GM11168 (cell line): ENCODE data around the gene CYTL1.
"Not testable (repeated sequence)": the region's sequence is repeated elsewhere in the genome, so short reads cannot be mapped to it uniquely, and the experiment has no call there.

ENCODE experiments used
- in situ Hi-C: fragments of 300-500 bp; cut with MboI; formaldehyde crosslinking; loops from one replicate; pipeline ENCODE4 v1.12.0; 2022; ENCODE audit warnings: low sequenced_read_pairs; ENCODE audit not compliant: unreplicated experiment

CYTL1 gene

DNA sequence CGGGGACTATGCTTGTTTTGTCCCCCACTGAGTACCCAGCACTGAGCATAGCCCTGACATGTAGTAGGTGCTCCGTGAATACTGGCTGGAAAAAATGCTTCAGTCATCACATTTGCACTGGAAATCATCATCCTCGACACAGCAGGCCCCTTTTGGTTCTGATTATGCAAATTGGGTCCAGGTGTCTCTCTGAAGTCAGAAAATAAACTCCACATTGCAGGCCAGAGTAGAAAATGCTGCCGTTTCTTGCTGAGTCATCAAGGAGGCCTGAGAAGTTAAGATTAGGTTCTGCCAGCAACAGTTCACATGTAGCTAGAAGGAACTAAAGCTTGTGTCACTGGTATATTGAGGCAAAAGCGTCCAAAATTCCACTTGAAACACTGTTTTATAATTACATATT lies 17.0 kb upstream of the CYTL1 start:
- in situ Hi-C loops = no loop called here

DNA sequence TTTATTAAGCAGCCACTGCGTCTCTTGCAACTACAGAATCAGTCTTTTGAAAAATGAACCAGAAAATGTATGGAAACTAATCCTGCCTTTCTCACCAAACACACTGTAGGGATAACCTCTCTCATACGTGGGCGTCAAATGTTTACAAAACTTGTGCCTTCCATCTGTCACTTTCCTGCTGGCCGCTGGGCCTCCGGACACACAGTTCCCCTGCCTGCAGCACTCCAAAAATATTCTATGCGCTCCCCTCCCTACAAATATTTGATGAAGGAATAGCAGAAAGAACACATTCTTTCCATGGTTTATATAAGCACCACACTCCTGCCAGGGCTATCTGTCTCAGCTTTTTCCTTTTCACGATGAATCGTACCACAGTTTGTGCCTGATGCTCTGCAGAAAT lies 14.9 kb upstream of the CYTL1 start:
- in situ Hi-C loops = no loop called here

DNA sequence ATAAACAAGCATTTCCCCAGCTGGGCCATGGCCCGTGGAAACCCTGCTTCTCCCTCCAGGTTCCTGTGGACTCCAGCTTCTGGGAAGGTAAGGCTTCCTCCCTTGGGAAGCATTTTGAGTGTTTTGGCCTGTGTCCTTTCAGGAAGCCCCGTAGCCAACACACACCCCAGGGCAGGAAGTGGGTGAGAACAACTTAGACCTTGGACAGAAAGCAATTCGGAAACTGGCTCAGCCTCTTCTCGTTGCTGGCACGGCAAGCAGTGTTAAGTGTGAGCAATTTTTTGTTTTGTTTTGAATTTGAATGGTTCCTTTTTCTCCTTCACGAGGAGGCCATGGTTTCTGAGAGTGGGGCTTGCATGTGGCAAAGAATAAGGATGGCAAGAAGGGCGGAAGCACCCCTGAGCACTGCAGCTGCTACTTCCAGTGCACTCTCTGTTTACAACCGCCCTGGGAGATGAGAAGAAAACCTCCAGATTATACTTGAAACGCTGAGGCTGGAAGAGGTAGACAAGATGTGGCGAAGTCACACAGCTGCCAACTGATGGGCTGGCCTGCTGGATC lies 14.1 kb upstream of the CYTL1 start:
- in situ Hi-C loops = no loop called here

DNA sequence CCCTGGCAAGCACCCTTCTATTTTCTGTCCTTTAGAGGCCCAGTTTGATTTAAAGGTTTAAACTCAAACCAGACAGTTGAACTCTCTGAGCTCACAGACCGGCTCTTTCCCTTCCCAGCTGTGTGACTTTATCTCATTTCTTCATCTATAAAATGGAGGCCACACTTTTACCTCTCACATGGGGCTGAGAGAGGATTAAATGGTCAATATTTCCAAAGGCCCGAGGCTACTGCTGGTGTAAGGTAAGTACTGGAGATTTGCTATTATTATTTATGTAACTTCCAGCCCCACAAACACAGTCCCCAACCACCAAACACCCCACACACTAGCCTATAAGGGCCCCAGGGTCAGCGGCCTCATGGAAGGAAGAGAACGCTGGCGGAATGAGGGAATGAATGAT lies 13.6 kb upstream of the CYTL1 start:
- in situ Hi-C loops = no loop called here

DNA sequence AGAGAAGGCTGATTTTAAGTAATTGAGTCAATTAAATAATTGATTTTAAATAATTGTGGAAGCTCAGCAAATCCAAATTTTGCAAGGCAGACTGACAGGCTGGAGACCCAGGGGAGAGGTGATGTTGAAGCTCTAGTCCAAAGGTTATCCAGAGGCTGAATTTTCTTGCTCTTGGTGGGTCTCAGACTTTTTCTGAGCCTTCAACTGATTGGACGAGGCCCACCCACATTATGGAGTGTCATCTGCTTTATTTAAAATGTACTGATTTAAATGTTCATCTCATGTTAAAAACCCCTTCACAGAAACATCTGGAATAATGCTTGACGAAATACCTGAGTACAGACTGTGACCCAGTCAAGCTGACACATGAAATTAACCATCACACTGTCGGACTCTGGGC lies 11.7 kb upstream of the CYTL1 start:
- in situ Hi-C loops = no loop called here

DNA sequence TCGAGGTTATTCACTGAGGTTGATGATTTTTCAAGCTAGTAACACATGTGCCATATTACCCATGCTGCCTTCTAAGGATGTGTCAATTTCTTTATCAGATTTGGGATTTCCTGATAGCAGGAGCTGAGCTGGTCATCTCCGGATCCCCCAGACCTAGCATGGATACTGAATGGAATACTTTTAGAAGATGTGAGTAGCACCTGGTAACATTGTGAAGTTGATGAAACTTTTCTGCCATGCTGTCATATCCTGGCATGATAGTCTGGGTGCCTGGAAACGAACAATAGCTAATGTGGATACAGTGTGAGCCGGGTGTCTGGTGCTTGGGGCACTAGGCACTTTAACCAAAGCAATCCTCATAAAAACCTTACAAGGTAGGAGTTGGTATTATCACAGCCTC lies 11.0 kb upstream of the CYTL1 start:
- in situ Hi-C loops = no loop called here

DNA sequence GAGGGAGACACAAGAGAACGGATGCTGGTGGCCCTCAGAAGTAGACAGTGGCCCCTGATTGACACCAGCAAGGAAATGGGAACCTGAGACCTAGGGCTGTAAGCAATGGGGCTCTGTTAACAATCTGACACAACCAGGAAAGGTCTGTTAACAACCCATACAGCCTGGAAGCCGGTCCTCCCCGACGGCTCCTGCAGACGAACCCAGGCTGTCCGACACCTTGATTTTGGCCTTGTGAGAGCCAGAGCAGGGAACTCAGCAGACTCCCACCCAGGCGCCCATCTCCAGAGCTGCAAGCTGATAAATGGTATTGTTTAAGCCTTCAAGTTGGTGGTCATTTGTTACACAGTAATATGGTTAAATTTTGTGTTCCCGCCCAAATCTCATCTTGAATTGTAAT lies 10.2 kb upstream of the CYTL1 start:
- in situ Hi-C loops = no loop called here

DNA sequence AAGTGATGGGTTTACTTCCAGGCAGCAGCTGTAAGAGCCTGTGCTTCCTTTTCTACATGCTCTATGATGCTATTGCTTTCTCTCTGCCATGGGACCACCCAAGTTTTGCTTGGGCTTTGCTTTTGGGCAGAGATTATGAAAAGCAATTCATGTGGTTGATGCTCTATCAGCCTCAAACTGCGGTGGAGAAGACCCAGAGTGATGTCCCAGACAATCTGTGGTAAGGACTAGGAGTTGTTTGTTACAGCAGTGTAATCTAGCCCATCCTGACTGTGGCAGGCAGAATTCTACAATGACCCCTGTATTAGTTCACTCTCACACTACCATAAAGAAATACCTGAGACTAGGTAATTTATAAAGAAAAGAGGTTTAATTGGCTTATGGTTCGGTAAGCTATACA lies 9.2 kb upstream of the CYTL1 start:
- in situ Hi-C loops = no loop called here

DNA sequence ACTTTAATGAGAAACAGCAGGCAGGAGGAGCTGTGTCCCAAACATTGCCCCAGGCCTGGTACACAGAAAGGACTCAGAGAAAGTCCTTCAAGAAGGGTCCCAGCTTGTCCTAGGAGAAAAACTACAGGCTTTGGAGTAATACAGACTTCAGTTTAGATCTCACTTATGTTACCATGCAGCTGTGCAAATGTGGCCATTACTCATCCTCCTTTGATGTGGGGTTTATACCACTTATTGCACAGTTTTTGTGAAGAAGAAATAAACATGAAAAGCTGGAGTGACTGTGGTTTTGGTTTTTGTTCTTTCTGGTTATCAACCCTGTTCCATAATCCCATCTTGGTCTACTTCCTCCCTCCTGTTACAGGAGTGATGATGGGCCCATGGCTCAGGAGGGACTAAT lies 8.1 kb upstream of the CYTL1 start:
- in situ Hi-C loops = no loop called here

DNA sequence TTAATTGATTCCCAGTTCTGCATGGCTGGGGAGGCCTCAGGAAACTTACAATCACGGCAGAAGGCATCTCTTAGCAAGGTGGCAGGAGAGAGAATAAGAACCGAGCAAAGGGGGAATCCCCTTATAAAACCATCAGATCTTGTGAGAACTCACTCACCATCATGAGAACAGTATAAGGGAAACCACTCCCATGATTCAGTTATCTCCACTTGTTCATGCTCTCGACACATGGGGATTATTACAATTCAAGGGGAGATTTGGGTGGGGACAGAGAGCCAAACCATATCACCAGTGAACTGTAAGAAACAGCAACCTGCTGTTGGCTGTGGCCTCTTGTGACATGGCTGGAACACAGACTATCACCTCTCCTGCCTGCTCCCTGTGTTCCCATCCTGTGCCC lies 7.1 kb upstream of the CYTL1 start:
- in situ Hi-C loops = no loop called here

DNA sequence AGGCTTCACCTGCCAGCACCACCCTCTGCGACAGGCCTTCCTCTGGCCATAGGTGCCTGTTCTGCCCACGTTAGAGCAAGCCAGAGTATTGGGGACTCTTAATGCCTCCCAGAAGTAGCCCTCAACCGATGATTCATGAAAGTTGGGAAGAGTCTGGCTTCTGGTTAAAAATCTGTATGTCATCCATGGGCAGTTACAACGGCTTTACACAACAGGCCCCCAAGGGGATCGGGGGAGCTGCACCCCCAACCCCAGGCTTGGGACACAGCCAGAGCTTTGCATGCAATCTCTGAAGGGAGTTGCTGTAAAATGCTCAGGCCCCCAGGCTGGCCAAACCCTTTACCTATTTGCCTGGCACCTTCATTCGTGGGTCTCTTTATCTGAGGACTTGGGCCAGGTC lies 5.4 kb upstream of the CYTL1 start:
- in situ Hi-C loops = no loop called here

DNA sequence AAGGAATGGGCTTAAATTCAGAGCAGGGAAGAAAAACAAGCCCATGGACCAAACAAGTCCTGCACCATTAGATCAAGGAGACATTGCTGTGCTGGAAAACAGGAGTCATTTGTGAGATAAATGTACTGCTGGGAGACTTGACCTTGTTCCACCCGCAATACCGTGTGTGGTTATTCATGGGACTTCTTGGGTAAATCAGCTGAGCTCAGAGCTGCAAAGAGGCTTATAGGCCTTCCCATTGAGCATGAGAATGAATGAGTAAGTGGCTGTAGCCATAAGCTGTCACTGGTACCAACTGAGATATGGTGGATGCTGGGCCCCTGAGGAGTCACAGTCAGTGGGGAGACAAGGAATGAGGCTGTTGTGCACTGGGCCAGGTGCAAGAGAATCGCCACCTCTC lies 2.3 kb upstream of the CYTL1 start:
- in situ Hi-C loops = no loop called here

DNA sequence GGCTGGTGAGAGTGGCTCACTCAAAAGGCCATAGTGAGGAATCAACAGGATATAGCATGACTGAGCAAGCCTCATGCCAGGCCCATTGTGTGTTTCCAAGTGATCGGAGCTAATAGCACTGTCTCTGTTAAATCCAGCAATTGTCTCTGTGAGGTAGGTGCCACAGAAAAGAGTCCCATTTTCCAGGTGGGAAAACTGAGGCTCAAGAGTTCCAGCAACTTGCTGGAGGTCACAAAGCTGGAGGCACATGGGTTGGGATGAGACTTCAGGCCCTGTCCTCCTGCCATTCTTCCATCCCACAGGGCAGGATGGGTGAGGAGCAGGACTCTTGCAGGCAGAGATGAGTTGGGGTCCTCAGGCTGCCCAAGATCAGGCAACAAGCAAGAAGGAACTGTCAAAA lies 1.1 kb upstream of the CYTL1 start:
- in situ Hi-C loops = no loop called here

DNA sequence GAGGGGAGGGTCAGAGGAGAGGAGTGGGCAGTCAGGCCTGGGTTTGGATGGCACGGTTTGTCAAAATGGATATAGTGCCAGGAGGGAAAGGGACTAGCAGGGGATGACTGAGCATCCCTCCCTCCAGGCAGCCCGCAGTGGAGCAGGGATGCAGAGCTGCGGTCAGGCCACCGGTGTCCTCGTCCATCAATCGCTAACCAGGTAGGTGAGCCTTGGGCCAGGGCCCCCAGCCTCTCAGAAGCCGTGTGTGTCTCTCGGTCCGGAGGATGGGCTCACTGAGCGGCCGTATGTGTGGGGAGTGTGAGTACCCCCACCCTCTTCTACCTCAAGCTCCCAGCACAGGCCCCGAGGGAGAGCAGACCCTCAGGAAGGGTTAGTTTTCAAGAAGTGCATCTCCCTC lies 538 bp upstream of the CYTL1 start:
- in situ Hi-C loops = no loop called here

DNA sequence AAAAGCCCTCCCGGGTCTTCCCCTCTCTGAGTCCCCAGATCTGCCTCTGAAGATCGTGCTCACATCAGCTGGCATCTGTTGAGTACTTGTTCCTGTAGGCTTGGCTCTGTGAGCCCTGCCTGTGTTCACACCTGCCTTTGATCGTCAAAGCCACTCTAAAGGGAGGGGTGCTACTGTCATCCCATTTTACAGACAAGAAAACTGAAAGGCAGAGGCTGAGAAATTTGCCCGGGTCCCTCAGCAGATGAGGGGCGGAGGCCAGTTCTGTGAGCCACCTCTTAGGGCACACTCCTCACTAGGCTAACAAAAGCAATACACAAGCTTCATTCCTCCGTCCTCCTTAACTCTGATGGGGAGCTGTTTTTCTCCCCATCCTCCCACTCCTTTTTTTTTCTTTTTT lies 655 bp downstream of the CYTL1 start:
- in situ Hi-C loops = no loop called here

DNA sequence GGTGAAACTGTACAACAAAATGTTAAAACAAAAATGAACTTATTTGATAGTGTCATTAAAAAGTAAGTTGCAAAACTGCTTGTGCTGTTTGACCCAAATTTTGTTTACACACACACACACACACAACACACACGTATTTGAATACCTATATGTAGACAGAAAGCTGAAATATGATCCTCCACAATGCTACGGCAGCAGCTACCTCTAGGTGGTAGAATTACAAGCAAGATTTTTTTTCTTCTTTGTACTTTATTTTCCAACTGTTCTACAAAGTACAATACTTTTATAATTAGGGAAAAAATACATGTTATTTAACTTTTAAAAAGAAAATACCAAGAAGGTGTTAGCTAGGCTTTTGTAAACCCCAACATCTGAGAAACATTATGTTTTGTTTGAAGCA lies 1.2 kb downstream of the CYTL1 start:
- in situ Hi-C loops = no loop called here

DNA sequence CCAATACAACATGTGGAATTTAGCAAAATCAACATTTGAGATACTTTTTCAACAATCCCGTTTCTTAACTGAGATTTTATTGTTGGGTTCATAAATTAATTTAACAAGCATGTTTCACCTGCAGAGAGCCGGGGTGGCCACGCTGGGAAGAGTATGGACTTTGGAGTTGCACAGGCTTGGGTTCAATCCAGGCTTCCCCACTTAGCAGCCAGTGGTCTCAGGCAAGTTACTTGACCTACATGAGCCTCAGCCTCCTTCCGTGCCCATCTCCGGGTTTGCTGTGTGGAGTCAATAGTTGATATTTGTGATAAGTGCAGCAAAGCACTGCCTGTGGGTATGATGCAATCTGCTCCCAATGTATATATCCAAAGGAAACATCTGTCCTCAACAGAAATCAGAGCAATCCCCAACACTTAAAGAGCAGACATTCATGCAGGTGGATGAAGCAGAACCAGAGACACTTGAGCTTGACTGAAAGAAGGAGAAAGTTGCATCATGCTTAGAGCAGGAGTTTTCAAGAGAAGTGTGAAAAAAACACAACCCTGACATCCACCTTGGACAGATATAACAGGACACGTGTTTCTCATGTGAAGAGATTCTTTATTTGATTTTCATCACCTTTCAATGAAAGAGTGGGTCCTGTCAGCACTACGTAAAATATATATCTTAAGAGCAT lies 5.1 kb downstream of the CYTL1 start:
- in situ Hi-C loops = no loop called here

DNA sequence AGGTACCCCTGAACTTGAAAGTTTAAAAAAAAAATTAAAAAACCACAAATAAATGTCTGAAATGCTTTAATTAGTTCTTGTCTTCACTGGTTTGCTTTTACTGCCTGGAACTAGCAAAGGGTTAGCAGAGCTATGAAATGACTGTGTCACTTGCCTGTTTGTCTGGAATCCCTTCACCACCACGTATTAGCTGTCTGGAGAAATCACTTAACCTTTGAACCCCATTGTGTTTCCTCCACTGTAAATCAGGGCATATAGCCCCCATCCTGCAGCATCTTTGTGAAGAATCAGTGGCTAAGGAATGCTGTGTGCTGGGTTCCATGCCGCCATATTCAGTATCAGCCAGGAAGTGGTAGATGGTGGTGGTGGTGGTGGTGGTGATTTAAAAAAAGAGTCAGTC lies 6.3 kb downstream of the CYTL1 start:
- in situ Hi-C loops = no loop called here

DNA sequence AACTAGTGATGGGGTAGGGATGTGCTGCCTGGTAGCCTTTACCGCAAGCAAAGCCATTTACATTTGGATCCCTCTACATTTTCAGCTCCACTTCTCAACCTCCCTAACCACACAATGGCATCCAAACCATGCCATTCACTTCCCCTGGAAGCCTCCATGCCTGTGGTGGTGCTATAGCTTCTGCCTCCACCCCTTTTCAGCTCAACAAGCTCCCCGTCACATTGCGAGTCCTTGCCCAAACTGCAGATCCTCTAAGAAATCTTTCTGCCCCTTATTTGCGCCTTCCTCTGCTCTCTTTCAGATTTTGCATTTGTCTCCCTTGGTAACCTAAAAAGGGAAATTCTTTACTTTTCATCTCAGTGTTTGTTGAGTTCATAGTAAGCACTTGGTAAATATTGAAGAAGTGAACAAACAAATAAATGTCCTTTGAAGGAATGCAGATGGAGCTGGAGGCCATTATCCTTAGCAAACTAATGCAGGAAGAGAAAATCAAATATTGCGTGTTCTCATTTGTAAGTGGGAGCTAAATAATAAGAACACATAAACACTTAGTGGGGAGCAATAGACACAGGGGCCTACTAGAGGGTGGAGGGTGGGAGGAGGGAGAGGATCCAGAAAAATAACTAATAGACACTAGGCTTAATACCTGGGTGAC lies 6.9 kb downstream of the CYTL1 start:
- in situ Hi-C loops = no loop called here

DNA sequence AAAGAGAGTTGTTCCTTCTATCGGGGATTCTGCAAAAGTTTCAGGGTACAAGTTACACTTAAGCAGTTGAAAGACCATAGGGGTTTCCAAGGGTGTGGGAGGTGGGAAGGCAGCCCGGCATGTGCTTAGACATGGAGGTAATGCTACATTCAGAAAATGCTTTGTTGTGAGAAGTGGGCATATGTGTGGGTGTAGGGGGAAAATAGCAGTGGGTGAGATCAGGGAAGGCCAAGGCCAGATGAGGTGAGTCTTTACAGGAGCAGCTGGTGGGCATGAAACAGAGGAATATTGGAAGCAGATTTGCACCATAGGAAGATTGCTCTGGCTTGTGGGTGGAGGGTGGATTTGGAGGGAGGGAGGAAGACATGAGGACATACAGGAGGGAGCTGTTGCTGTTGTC lies 8.3 kb downstream of the CYTL1 start:
- in situ Hi-C loops = no loop called here

DNA sequence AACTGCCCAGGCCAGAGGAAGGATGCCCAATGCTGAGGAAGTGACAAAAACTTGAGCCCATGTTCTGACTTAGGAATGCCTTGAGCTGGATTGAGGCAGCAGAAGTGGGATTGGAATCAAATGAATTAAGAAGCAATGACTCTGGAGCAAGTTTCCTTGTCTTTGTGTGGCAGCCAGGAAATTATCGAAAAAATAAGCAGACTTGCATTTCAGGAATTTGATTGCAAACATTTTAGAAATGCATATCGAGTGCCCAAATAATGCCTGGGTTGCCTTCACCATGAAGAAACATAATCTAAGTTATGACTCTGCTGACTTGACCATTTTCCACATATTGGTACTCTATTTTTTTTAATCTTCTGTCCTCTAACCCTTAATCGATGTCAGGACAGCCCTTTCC lies 9.5 kb downstream of the CYTL1 start:
- in situ Hi-C loops = no loop called here

DNA sequence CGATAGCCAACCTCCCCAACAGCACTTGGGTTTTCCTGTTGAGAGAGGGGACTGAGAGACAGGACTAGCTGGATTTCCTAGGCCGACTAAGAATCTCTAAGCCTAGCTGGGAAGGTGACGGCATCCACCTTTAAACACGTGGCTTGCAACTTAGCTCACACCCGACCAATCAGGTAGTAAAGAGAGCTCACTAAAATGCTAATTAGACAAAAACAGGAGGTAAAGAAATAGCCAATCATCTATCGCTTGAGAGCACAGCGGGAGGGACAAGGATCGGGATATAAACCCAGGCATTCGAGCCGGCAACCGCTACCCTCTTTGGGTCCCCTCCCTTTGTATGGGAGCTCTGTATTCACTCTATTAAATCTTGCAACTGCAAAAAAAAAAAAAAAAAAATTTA lies 12.3 kb downstream of the CYTL1 start:
- in situ Hi-C loops = not testable (repeated sequence)
